Measurements from ENCODE around the gene CCDC85C.

The CCDC85C gene

DNA sequence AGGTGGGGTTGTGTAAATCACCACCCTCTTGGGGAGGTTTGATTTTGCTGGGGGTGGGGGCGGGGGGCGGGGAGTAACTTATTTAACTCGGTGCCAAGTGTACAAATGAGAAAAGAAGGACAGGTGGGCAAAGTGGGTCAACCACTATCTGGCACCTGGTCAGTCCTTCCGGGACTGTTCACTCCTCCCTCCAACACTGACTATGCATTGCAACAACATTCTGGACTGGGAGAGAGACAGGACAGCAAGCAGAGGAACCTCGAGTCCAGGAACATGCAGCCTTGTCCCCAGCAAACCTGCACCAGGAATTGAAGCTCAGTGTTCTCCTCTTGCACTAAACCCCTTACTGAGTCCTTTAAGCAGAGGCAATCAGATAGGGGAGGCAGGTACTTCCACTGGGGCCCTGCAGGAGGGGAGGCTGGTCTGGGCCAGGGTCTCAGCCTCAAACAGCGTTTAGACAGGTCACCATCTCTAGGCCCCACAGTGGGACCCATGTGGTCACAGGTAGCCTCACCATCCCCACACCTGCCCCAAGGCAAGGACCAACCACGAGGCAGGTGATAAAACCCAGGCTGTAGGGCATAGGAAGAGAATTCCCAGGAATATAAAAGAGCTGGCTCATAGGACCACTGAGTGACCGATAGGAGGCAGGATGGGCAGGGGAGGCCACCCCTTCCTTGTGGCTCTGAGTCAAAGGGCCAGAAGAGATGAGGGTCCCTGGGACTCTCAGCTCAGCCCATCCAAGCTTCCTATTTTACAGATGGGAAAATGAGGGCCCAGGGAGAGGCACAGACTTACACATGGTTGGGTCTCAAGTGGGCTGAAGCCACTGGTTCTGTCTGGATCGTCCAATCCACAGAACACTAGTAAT is 9.8 kb downstream of the CCDC85C start:
- Histone ChIP-seq H3K27me3 (replicated peaks; ENCODE audit: control insufficient read depth, insufficient read depth, low read length) (peaks cover 31% of the 10 kb centered on the region), H3K4me3 (ENCODE audit: low read length) (no peak overlapping the region), H3K4me1 (ENCODE audit: control insufficient read depth, insufficient read depth, low read length) (no peaks in the 10 kb centered on the region), H3K9me3 (ENCODE audit: control insufficient read depth, low read length) (no peaks in the 10 kb centered on the region), H3K36me3 (ENCODE audit: control insufficient read depth, insufficient read depth, low read length, severe bottlenecking) (no peaks in the 10 kb centered on the region), H3K9ac (ENCODE audit: low read length) (no peak overlapping the region)
- DNase-seq (ENCODE audit: low read depth): no peak

DNA sequence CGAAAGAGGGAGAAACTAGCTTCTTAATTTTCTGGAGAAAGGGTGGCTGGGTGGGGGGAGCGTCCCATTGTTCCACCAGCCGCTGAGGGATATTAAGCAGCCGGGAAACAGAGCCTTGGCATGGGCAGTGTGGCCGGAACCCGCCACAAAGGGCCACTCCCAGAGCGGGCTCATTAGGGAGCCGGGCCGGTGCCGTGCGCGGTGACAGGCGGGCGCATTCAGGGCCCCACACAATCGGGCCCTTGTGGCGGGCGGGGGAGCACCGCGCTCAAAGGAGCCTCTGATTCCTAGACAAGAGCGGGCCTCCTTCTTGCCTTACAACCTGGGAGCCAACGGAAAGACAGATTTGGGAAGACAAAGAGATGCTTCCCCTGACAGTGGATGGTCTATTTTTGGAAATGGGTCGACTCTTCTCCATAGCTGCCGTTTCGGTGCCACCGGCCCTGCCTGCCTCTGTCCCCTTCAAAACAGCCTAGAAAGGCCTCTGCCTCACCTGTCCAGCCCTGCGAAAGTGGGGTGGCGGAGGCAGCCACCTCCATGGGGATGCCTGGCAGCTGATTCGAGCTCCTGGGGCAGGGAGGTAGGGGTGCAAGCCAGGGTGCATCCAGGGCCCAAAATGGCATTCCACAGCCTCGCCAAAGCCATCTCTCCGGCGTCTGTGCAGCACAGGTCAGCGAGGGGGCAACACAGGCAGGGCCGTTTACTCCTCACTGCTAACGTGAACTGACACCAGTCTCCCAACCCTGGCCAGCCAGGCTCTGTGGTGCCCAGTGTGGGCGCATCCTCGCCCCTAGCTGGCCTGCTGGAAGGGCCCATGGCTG is 10.9 kb downstream of the CCDC85C start:
- H3K36me3 ChIP-seq (ENCODE audit: control insufficient read depth, insufficient read depth, low read length, severe bottlenecking): no peaks in the 10 kb centered on the region
- H3K27me3 ChIP-seq (replicated peaks; ENCODE audit: control insufficient read depth, insufficient read depth, low read length): peaks cover 31% of the 10 kb centered on the region
- no peak overlapping the region for H3K4me3 ChIP-seq (ENCODE audit: low read length)
- no peak overlapping the region for H3K9ac ChIP-seq (ENCODE audit: low read length)
- DNase-seq (ENCODE audit: low read depth): no peak
- H3K9me3 ChIP-seq (ENCODE audit: control insufficient read depth, low read length): no peaks in the 10 kb centered on the region
- no peaks in the 10 kb centered on the region for H3K4me1 ChIP-seq (ENCODE audit: control insufficient read depth, insufficient read depth, low read length)

DNA sequence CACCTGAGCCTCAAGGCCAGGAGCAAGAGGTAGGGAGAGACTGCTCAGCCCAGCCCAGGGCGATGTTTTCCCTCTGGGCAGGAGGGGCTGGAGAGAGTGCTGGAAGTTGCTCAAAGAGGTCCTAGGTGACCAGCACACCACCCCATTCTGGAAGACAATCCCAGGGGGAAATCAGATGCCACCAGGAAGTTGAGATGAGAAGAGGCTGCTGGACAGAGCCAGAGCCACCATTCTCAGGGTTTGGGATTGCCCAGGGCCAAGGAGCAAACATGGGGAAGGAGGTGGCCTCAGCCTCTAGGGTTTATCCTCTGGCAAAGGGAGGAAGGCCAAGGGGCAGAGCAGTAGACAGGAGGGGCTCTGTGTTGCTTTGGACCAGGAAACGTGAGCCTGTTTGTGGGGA is 11.6 kb downstream of the CCDC85C start:
- Histone ChIP-seq H3K27me3 (replicated peaks; ENCODE audit: control insufficient read depth, insufficient read depth, low read length) (peaks cover 27% of the 10 kb centered on the region), H3K9ac (ENCODE audit: low read length) (no peak overlapping the region), H3K4me3 (ENCODE audit: low read length) (no peak overlapping the region), H3K36me3 (ENCODE audit: control insufficient read depth, insufficient read depth, low read length, severe bottlenecking) (no peaks in the 10 kb centered on the region), H3K9me3 (ENCODE audit: control insufficient read depth, low read length) (no peaks in the 10 kb centered on the region), H3K4me1 (ENCODE audit: control insufficient read depth, insufficient read depth, low read length) (no peaks in the 10 kb centered on the region)
- no peak for DNase-seq (ENCODE audit: low read depth)

DNA sequence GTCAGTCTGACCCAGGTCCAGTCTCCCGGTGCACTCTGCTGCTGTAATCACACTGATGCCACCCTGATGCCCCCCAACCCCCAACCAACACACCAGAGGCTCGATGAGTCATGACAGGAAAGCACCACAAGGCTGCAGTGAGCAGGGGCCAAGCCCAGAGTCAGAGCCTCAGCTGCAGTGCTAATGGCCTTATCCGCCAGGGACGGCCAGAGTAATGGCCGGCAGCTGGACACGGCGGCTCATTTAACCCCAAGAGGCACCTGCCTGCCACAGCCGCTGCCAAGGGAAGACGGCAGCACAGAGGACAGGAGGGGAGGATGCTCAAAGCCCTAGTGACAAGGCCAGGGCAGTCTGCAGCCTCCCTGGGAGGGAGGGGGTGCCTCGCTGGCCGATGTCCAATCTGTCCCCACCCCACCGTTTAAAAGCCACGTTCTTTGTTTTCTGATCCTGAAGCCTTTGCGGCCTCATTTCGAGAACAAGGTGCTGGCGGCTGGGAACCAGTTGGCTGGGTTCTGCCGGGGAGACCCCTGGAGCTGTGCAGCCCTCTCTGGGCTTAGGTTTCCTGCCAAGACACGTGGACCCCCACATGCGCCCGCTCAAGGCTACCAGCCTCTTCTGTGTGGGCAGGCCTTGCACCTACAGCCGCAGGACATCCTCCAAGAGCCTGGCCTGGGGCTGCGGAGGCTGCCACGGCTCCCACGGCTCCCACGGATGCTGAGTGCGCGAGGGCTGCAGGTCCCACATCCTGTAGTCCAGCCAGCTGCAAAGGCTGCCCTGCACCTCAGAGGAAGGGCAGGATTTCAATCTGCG is 13.1 kb downstream of the CCDC85C start:
- no peak overlapping the region for H3K9ac ChIP-seq (ENCODE audit: low read length)
- DNase-seq (ENCODE audit: low read depth): peak; percentile 39
- no peak overlapping the region for H3K4me3 ChIP-seq (ENCODE audit: low read length)
- H3K9me3 ChIP-seq (ENCODE audit: control insufficient read depth, low read length): no peaks in the 10 kb centered on the region
- no peaks in the 10 kb centered on the region for H3K4me1 ChIP-seq (ENCODE audit: control insufficient read depth, insufficient read depth, low read length)
- H3K36me3 ChIP-seq (ENCODE audit: control insufficient read depth, insufficient read depth, low read length, severe bottlenecking): no peaks in the 10 kb centered on the region
- H3K27me3 ChIP-seq (replicated peaks; ENCODE audit: control insufficient read depth, insufficient read depth, low read length): peaks cover 19% of the 10 kb centered on the region

DNA sequence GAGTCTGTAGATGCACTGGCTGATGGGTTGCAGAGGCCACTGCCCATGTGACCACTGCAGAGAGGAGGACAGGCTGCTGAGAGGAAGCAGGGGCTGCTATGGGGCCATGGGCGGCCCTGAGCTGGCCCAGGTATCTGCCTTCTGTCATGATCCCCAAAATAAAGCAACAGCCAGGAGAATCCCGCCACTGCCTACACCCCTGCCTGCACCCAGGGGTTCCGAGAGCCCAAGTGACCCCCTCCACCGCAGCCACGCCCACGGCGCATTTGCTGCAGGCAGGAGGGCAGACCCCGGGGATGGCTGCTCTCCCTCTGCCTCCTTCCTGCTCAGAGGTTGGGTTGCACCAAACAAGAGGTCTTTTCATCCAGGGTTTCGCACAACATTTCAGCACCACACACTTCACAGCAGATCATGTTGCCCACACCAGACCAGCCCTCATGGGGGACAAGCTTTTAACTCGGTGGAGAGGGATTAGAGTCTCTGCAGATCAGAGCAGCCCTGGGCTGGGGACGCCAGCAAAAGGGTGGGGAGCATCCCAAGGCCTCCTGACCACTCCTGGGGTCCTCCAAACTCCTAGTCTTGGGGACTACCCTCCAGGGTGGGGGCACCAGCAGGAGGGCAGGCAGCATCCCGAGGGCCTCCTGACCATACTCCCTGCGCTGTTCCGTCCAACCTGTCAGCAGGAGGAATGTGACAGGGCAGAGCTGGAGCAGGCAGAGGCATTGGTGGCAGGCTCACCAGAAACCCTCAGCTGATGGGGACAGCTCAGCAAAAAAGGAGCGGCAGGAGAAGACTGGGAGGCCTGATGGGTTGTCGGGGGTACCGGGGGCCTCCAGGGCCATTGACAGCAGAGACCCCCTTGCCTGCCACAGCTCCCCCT is 14.1 kb downstream of the CCDC85C start:
- H3K36me3 ChIP-seq (ENCODE audit: control insufficient read depth, insufficient read depth, low read length, severe bottlenecking): no peaks in the 10 kb centered on the region
- peaks cover 18% of the 10 kb centered on the region for H3K27me3 ChIP-seq (replicated peaks; ENCODE audit: control insufficient read depth, insufficient read depth, low read length)
- no peaks in the 10 kb centered on the region for H3K9me3 ChIP-seq (ENCODE audit: control insufficient read depth, low read length)
- H3K4me1 ChIP-seq (ENCODE audit: control insufficient read depth, insufficient read depth, low read length): no peaks in the 10 kb centered on the region
- no peak overlapping the region for H3K4me3 ChIP-seq (ENCODE audit: low read length)
- H3K9ac ChIP-seq (ENCODE audit: low read length): no peak overlapping the region
- DNase-seq (ENCODE audit: low read depth): no peak

DNA sequence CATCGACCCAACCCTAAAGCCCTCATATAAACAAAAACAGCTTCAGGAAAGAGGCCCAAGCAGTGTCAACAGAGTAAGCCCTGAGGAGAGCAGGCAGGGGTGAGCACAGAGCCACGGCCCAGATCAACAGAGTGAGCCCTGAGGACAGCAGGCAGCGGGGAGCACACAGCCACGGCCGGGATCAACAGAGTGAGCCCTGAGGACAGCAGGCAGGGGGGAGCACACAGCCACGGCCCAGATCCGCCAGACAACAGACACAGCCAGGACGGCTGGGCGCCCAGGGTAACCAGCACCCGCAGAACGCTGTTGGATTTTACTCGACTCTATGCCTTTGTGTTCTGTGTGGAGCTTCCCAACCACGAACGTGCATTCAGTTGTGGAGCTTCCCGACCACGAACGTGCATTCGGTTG is 15.0 kb downstream of the CCDC85C start:
- no peak overlapping the region for H3K9ac ChIP-seq (ENCODE audit: low read length)
- no peaks in the 10 kb centered on the region for H3K9me3 ChIP-seq (ENCODE audit: control insufficient read depth, low read length)
- H3K36me3 ChIP-seq (ENCODE audit: control insufficient read depth, insufficient read depth, low read length, severe bottlenecking): no peaks in the 10 kb centered on the region
- H3K4me3 ChIP-seq (ENCODE audit: low read length): no peak overlapping the region
- no peak for DNase-seq (ENCODE audit: low read depth)
- H3K4me1 ChIP-seq (ENCODE audit: control insufficient read depth, insufficient read depth, low read length): no peaks in the 10 kb centered on the region
- peaks cover 12% of the 10 kb centered on the region for H3K27me3 ChIP-seq (replicated peaks; ENCODE audit: control insufficient read depth, insufficient read depth, low read length)

DNA sequence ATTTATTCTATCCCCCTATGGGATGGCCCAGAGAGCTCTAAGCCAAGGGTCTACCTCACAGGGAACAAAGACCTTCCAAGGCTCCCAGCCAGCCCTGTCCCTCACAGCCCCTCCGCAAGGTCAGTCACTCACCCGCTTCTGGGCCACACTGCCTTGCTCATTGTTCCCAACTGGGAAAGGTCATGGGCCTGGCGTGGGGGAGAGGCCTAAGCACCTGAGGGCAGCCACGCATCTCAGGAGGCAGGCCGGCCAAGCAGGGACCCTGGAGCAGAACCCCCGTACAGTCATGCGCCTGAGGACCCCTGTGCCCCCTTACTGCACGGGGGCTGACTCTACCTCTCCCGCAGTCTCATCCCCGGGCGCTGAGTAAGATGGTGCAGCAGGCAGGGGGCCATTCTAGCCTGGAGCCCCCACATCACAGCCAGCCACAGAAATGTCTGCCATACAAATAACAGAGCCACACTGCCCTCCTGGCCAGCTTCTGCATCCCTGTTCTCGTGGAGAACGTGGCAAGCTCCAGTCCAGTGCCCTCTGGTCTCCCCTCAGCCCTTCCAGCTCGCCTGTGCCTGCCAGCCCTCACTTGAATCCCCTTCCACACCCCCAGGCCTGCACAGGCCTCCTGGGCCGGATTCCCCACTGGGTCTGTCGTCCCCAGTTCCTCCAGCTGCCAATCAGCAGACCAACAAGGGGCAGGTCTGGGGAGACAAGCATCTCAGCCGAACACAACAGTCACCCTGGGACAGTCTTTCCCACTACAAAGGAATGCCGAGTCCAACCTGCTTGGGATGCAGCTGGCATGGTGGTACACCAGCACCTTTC is 16.3 kb downstream of the CCDC85C start:
- peaks cover 9% of the 10 kb centered on the region for H3K27me3 ChIP-seq (replicated peaks; ENCODE audit: control insufficient read depth, insufficient read depth, low read length)
- no peaks in the 10 kb centered on the region for H3K36me3 ChIP-seq (ENCODE audit: control insufficient read depth, insufficient read depth, low read length, severe bottlenecking)
- H3K9ac ChIP-seq (ENCODE audit: low read length): no peak overlapping the region
- no peaks in the 10 kb centered on the region for H3K4me1 ChIP-seq (ENCODE audit: control insufficient read depth, insufficient read depth, low read length)
- no peak for DNase-seq (ENCODE audit: low read depth)
- no peak overlapping the region for H3K4me3 ChIP-seq (ENCODE audit: low read length)
- H3K9me3 ChIP-seq (ENCODE audit: control insufficient read depth, low read length): no peaks in the 10 kb centered on the region

DNA sequence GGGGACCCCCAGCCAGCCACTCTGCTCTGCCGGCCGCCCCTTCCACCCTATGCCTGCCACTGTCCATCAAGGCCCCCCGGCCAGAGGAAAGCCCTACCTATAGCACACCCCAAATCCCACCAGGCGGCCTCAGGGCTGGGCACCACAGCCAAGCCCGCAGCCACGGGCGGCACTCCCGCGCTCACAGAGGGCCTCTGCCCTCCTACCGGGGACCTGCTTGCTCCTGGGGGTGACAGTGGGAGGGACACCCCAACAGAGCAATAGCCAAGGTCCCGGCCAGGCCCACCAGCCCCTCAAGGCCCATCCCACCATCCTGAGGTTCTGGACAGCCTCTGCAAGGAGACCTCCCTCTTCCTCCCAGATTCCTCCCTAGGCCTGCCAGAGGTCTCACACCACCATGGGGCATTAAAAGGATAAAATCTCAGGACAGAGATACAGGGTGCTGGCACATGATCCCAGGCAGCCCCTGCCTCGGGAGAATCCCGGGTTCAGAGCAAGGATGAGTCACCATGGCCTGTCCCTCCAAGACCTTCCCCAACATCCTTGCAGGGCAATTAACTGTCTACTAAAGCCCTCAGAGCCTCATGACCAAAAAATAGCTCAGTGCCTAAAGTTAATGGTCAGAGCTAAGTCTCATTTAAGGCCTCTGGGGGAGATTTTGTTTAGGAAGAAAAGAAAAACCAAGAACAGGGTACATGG is 17.1 kb downstream of the CCDC85C start:
- DNase-seq (ENCODE audit: low read depth): no peak
- no peaks in the 10 kb centered on the region for H3K4me1 ChIP-seq (ENCODE audit: control insufficient read depth, insufficient read depth, low read length)

DNA sequence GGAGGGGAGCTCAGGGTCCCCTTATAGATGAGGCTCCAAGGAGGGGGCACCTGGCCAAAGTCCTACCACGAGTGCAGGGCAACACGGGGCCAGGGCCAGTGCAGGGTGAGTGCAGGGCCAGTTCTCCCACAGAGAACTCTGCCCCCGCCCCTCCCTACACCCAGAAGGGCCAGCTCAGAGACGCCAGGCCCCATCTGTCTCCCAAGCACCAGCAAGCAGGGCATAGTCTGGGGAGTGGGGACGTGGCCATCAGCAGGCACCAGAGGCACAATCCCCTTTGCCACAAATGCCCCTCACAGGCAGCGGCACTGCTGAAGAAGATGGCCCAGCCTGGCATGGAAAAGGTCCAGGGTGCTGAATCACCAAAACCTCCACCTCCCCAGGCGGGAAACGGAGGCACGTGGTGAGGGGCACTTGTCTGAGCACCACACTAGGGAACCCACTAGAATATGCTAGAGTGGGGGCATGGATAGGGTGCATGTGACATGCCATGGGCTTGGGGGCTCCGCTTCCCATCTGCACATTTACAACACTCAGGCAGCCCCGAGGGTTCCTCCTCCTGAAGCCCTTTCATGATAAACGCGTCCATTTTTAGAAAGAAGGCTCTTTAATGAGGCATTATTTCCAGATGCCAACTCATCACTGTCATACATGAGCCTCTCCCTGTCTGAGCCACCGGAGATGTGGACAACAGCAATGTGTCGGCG is 17.8 kb downstream of the CCDC85C start:
- Histone ChIP-seq H3K9me3 (ENCODE audit: control insufficient read depth, low read length) (no peaks in the 10 kb centered on the region), H3K4me1 (ENCODE audit: control insufficient read depth, insufficient read depth, low read length) (no peaks in the 10 kb centered on the region), H3K9ac (ENCODE audit: low read length) (no peak overlapping the region), H3K36me3 (ENCODE audit: control insufficient read depth, insufficient read depth, low read length, severe bottlenecking) (no peaks in the 10 kb centered on the region), H3K27me3 (replicated peaks; ENCODE audit: control insufficient read depth, insufficient read depth, low read length) (peaks cover 3% of the 10 kb centered on the region), H3K4me3 (ENCODE audit: low read length) (no peak overlapping the region)
- DNase-seq (ENCODE audit: low read depth): no peak

More for the DNA sequence above, 17.1 kb downstream of the CCDC85C start:
- no peaks in the 10 kb centered on the region for H3K9me3 ChIP-seq (ENCODE audit: control insufficient read depth, low read length)
- no peaks in the 10 kb centered on the region for H3K36me3 ChIP-seq (ENCODE audit: control insufficient read depth, insufficient read depth, low read length, severe bottlenecking)
- no peak overlapping the region for H3K9ac ChIP-seq (ENCODE audit: low read length)
- no peak overlapping the region for H3K4me3 ChIP-seq (ENCODE audit: low read length)
- peaks cover 3% of the 10 kb centered on the region for H3K27me3 ChIP-seq (replicated peaks; ENCODE audit: control insufficient read depth, insufficient read depth, low read length)

All from adipocyte (in vitro differentiated cells).